Esophagus muscularis mucosa (tissue), 3 donors: ENCODE measurements around the gene SFXN3.

Experiments
- POLR2AphosphoS5 ChIP-seq, 2 donors: sonication (generic); formaldehyde crosslinking; IDR thresholded peaks; one replicate each; pipeline ENCODE4 v1.6.1; 2017; ENCODE audit warnings: antibody characterized with exemption in 2 of 2
- TF ChIP-seq, protein P1 (sequence below), 3 experiments: fragments of 200-600 bp in 2 of 3; fragments of 450-650 bp in 1 of 3; sonication (generic) in 2 of 3; IDR thresholded peaks; one replicate each; pipeline ENCODE4 v1.5.1; 2017 to 2019; ENCODE audit warnings: antibody characterized with exemption in 3 of 3, mild to moderate bottlenecking in 2 of 3, moderate library complexity in 1 of 3

DNA sequence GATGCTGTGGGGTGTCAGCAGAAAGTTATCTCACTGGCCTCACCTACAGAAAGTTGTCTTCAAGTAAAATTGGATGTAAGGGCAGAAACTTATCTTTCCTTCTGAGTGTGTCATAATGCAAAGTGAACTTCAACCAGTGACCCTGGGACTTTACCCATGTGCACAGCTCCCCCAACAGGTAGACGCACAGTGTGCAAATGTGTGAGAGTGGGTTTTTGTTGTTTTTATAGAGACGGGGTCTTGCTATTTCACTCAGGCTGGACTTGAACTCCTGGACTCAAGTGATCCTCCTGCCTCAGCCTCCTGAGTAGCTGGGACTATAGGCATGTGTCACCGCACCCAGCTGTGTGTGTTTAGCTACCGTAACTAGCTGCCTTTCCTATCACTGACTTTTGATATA is 24.4 kb downstream of the SFXN3 start:
- TF ChIP-seq, protein P1, sequence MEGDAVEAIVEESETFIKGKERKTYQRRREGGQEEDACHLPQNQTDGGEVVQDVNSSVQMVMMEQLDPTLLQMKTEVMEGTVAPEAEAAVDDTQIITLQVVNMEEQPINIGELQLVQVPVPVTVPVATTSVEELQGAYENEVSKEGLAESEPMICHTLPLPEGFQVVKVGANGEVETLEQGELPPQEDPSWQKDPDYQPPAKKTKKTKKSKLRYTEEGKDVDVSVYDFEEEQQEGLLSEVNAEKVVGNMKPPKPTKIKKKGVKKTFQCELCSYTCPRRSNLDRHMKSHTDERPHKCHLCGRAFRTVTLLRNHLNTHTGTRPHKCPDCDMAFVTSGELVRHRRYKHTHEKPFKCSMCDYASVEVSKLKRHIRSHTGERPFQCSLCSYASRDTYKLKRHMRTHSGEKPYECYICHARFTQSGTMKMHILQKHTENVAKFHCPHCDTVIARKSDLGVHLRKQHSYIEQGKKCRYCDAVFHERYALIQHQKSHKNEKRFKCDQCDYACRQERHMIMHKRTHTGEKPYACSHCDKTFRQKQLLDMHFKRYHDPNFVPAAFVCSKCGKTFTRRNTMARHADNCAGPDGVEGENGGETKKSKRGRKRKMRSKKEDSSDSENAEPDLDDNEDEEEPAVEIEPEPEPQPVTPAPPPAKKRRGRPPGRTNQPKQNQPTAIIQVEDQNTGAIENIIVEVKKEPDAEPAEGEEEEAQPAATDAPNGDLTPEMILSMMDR (IDR thresholded peaks at IDR 0.05) = no peak
- no peak for TF ChIP-seq POLR2AphosphoS5 (IDR thresholded peaks at IDR 0.05)
